H9 (cell line): ENCODE data around the gene PFN3. TPM values are rescaled to one million over a fixed set of nuclear protein-coding genes. Genes with fewer than 3 reads are reported as not detected.
A peak's percentile ranks its signal among the peaks of the same experiment; 100 is the strongest.

ENCODE experiments used
- DNase-seq: peaks from one replicate; pipeline ENCODE4 v3.0.0-alpha.2; 2017
- H2AFZ ChIP-seq: one replicate; pipeline ENCODE4 v1.6.1; 2013; ENCODE audit warnings: mild to moderate bottlenecking, low read length, control low read depth, moderate library complexity
- H2AK5ac ChIP-seq: 2 replicates; pipeline ENCODE4 v1.6.1; 2013; ENCODE audit warnings: low read length, control low read depth, mixed read lengths; ENCODE audit not compliant: insufficient read length
- H2BK120ac ChIP-seq: one replicate; pipeline ENCODE4 v1.6.1; 2013; ENCODE audit warnings: low read depth, mild to moderate bottlenecking, low read length, control low read depth, inconsistent platforms; ENCODE audit not compliant: poor library complexity, severe bottlenecking
- H2BK12ac ChIP-seq: 2 replicates; pipeline ENCODE4 v1.6.1; 2013; ENCODE audit warnings: low read length, control low read depth, mixed read lengths, low read depth; ENCODE audit not compliant: insufficient read length
- H2BK15ac ChIP-seq: 2 replicates; pipeline ENCODE4 v1.6.1; 2013; ENCODE audit warnings: low read depth, low read length, control low read depth
- H2BK20ac ChIP-seq: one replicate; pipeline ENCODE4 v1.6.1; 2013; ENCODE audit warnings: low read depth, mild to moderate bottlenecking, low read length, control low read depth, inconsistent platforms; ENCODE audit not compliant: poor library complexity, severe bottlenecking
- H2BK5ac ChIP-seq: 2 replicates; pipeline ENCODE4 v1.6.1; 2013; ENCODE audit warnings: low read length, control low read depth, mixed read lengths; ENCODE audit not compliant: insufficient read length
- H3K14ac ChIP-seq: 2 replicates; pipeline ENCODE4 v1.6.1; 2013; ENCODE audit warnings: low read length, control low read depth; ENCODE audit not compliant: insufficient read depth
- H3K18ac ChIP-seq: 2 replicates; pipeline ENCODE4 v1.6.1; 2013; ENCODE audit warnings: low read depth, mild to moderate bottlenecking, mixed read lengths, low read length, control low read depth; ENCODE audit not compliant: insufficient read length
- H3K23ac ChIP-seq: 2 replicates; pipeline ENCODE4 v1.6.1; 2013; ENCODE audit warnings: low read length, control low read depth, mixed read lengths, low read depth; ENCODE audit not compliant: insufficient read length
- H3K23me2 ChIP-seq: 2 replicates; pipeline ENCODE4 v1.6.1; 2013; ENCODE audit warnings: low read depth, mild to moderate bottlenecking, mixed read lengths, low read length, control low read depth; ENCODE audit not compliant: insufficient read length, poor library complexity, severe bottlenecking
- H3K27ac ChIP-seq: 2 replicates; pipeline ENCODE4 v1.5.1; 2013; ENCODE audit warnings: low read length, control low read depth, mixed read lengths, low read depth; ENCODE audit not compliant: insufficient read length
- H3K27me3 ChIP-seq: 2 replicates; pipeline ENCODE4 v1.6.1; 2013; ENCODE audit warnings: low read length, control low read depth, inconsistent platforms; ENCODE audit not compliant: insufficient read depth
- H3K4ac ChIP-seq: 2 replicates; pipeline ENCODE4 v1.6.1; 2013; ENCODE audit warnings: low read depth, mild to moderate bottlenecking, control low read depth, inconsistent platforms, low read length, moderate library complexity
- H3K4me1 ChIP-seq: 2 replicates; pipeline ENCODE4 v1.6.1; 2013; ENCODE audit warnings: low read length, control low read depth, inconsistent platforms; ENCODE audit not compliant: insufficient read depth
- H3K4me2 ChIP-seq: 2 replicates; pipeline ENCODE4 v1.6.1; 2013; ENCODE audit warnings: low read length, control low read depth, mixed read lengths; ENCODE audit not compliant: insufficient read length, insufficient read depth
- H3K56ac ChIP-seq: 2 replicates; pipeline ENCODE4 v1.6.1; 2013; ENCODE audit warnings: low read depth, mild to moderate bottlenecking, mixed read lengths, low read length, control low read depth; ENCODE audit not compliant: insufficient read length
- H3K79me1 ChIP-seq: 2 replicates; pipeline ENCODE4 v1.6.1; 2013; ENCODE audit warnings: low read depth, mild to moderate bottlenecking, moderate library complexity, low read length, control low read depth, inconsistent platforms; ENCODE audit not compliant: insufficient read depth, poor library complexity, severe bottlenecking
- H3K79me2 ChIP-seq: 2 replicates; pipeline ENCODE4 v1.6.1; 2013; ENCODE audit warnings: low read length, control low read depth, inconsistent platforms; ENCODE audit not compliant: insufficient read depth
- H3K9ac ChIP-seq: 2 replicates; pipeline ENCODE4 v1.6.1; 2013; ENCODE audit warnings: low read length, control low read depth, mixed read lengths; ENCODE audit not compliant: insufficient read length; ENCODE audit errors: extremely low read depth
- H3K9me3 ChIP-seq: one replicate; pipeline ENCODE4 v1.6.1; 2013; ENCODE audit warnings: low read depth, low read length, inconsistent platforms; ENCODE audit not compliant: control insufficient read depth
- H3T11ph ChIP-seq: one replicate; pipeline ENCODE4 v1.6.1; 2013; ENCODE audit warnings: mild to moderate bottlenecking, low read length, control low read depth, inconsistent platforms
- H4K20me1 ChIP-seq: one replicate; pipeline ENCODE4 v1.6.1; 2013; ENCODE audit not compliant: control insufficient read depth, insufficient read length, insufficient read depth
- H4K5ac ChIP-seq: 2 replicates; pipeline ENCODE4 v1.6.1; 2013; ENCODE audit warnings: low read depth, mild to moderate bottlenecking, mixed read lengths, low read length, control low read depth; ENCODE audit not compliant: insufficient read length
- H4K8ac ChIP-seq: replicated peaks from 2 replicates; pipeline ENCODE4 v1.6.1; 2013; ENCODE audit warnings: low read length, control low read depth, mixed read lengths, low read depth; ENCODE audit not compliant: insufficient read length
- H4K91ac ChIP-seq: 2 replicates; pipeline ENCODE4 v1.6.1; 2013; ENCODE audit warnings: low read depth, mild to moderate bottlenecking, moderate library complexity, mixed read lengths, low read length, control low read depth; ENCODE audit not compliant: insufficient read length
- H3K27ac Mint-ChIP-seq, 3 experiments: 2 replicates in 2 of 3; 3 replicates in 1 of 3; pipeline ENCODE4 v1.8.0; 2020 to 2021; ENCODE audit warnings: mixed read lengths in 3 of 3, mild to moderate bottlenecking in 1 of 3, moderate library complexity in 1 of 3
- H3K27me3 Mint-ChIP-seq: 2 replicates; pipeline ENCODE4 v1.8.0; 2021; ENCODE audit warnings: low read depth, mild to moderate bottlenecking, moderate library complexity, mixed read lengths
- H3K36me3 Mint-ChIP-seq, 3 experiments: 2 replicates in 2 of 3; 3 replicates in 1 of 3; pipeline ENCODE4 v1.8.0; 2020 to 2021; ENCODE audit warnings: low read depth in 3 of 3, mixed read lengths in 3 of 3; ENCODE audit not compliant: insufficient read depth in 1 of 3
- H3K4me1 Mint-ChIP-seq, 2 experiments: 2 replicates each; pipeline ENCODE4 v1.8.0; 2020; ENCODE audit warnings: mixed read lengths in 2 of 2
- H3K4me3 Mint-ChIP-seq, 2 experiments: 2 replicates in 1 of 2; 3 replicates in 1 of 2; pipeline ENCODE4 v1.8.0; 2020 to 2021; ENCODE audit warnings: mild to moderate bottlenecking in 2 of 2, mixed read lengths in 2 of 2, moderate library complexity in 1 of 2
- H3K9me3 Mint-ChIP-seq, 2 experiments: 2 replicates in 1 of 2; 3 replicates in 1 of 2; pipeline ENCODE4 v1.8.0; 2020; ENCODE audit warnings: mild to moderate bottlenecking in 2 of 2, mixed read lengths in 2 of 2, moderate library complexity in 1 of 2
- WGBS: extraction: QIAGEN DNeasy Blood & Tissue Kit; methylation state at CpG from one replicate; pipeline ENCODE4 v1.1.7; 2013; ENCODE audit warnings: missing lambda C conversion rate, low lambda C conversion rate, mixed read lengths; ENCODE audit not compliant: insufficient read length; ENCODE audit errors: extremely low coverage; 5-methylcytosine and 5-hydroxymethylcytosine counted together
- total RNA-seq: library from RNA; stranded (reverse); gene quantifications from 2 replicates; pipeline ENCODE4 v1.2.1, GENCODE V29; 2021
- TF ChIP-seq, protein P1 (sequence below): fragments of 200-600 bp; sonication (generic); conservative IDR thresholded peaks from 3 replicates; pipeline ENCODE4 v1.8.0; 2021; ENCODE audit warnings: antibody characterized with exemption, mild to moderate bottlenecking

PFN3 gene
- total RNA-seq, 1 experiment from 2014 or later = not detected

- TF ChIP-seq, protein P1, sequence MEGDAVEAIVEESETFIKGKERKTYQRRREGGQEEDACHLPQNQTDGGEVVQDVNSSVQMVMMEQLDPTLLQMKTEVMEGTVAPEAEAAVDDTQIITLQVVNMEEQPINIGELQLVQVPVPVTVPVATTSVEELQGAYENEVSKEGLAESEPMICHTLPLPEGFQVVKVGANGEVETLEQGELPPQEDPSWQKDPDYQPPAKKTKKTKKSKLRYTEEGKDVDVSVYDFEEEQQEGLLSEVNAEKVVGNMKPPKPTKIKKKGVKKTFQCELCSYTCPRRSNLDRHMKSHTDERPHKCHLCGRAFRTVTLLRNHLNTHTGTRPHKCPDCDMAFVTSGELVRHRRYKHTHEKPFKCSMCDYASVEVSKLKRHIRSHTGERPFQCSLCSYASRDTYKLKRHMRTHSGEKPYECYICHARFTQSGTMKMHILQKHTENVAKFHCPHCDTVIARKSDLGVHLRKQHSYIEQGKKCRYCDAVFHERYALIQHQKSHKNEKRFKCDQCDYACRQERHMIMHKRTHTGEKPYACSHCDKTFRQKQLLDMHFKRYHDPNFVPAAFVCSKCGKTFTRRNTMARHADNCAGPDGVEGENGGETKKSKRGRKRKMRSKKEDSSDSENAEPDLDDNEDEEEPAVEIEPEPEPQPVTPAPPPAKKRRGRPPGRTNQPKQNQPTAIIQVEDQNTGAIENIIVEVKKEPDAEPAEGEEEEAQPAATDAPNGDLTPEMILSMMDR = no peak
- Histone ChIP-seq H2BK12ac (no peak overlapping the region), H3K18ac (no peak overlapping the region), H2AFZ (no peak overlapping the region), H3K23me2 (peaks cover 10% of the 10 kb centered on the region), H4K91ac (no peak overlapping the region), H3K79me2 (no peaks in the 10 kb centered on the region), H4K20me1 (no peaks in the 10 kb centered on the region), H4K8ac (no peak overlapping the region), H3K4ac (no peak overlapping the region), H3K23ac (no peak overlapping the region), H3K14ac (no peak overlapping the region), H3K4me1 (peaks cover 11% of the 10 kb centered on the region; the same call in 1 of the 2 replicates), H2AK5ac (no peak overlapping the region), H2BK5ac (no peak overlapping the region), H2BK15ac (no peak overlapping the region), H3K56ac (no peak overlapping the region), H3K4me2 (no peak overlapping the region), H4K5ac (no peak overlapping the region), H3K27ac (no peak overlapping the region), H3K9me3 (no peaks in the 10 kb centered on the region), H3T11ph (no peak overlapping the region), H3K79me1 (no peaks in the 10 kb centered on the region), H3K27me3 (no peaks in the 10 kb centered on the region; the same call in 1 of the 2 replicates), H2BK20ac (no peak overlapping the region), H2BK120ac (no peak overlapping the region), H3K9ac (no peak overlapping the region)
- DNase-seq = no peak
- Mint-ChIP-seq H3K4me1 (peaks cover 35 to 56% of the 10 kb centered on the region in 2 experiments), H3K27ac (no peak overlapping the region), H3K4me3 (peak overlapping the region in 1 of 2 experiments; percentile 33; a peak in 2 of 5 replicates), H3K36me3 (peaks cover 8 to 10% (median 8%) of the 10 kb centered on the region in 3 experiments), H3K9me3 (no peaks in the 10 kb centered on the region; a peak in 1 of 5 replicates), H3K27me3 (peaks cover 42% of the 10 kb centered on the region)
- WGBS = no CpG with 5 or more reads among the region's 11 CpGs
Measured at GRCh38 chr5:177364159-177364962, 36.1 kb downstream of the PFN3 start.
